Pancreas (tissue), 10 donors: ENCODE measurements around the gene PRDM11. TPM values are rescaled to one million over a fixed set of nuclear protein-coding genes. Genes with fewer than 3 reads are reported as not detected.

Source experiments
- ATAC-seq, 4 donors: fragments of 200-7000 bp; cut with Tn5 transposase; one replicate each; pipeline versions ENCODE4 v1.8.0 to v1.9.1; 2020; ENCODE audit warnings: mild to moderate bottlenecking in 4 of 4, moderate library complexity in 4 of 4
- DNase-seq, 6 donors: peaks; one replicate each; pipeline ENCODE4 v3.0.0-alpha.2; 2020
- FAIRE-seq: peaks from 2 replicates; lab custom pipeline; 2012; peaks lifted over from hg19 to GRCh38; lab: Jason Lieb, UNC
- H3K27ac ChIP-seq, 4 donors: fragments of 200-600 bp; sonication (generic); 1 replicate in 3 of 4; 2 replicates in 1 of 4; pipeline versions ENCODE4 v1.5.0 to v1.8.0; 2020
- H3K27me3 ChIP-seq, 4 donors: fragments of 200-600 bp; one replicate each; pipeline ENCODE4 v1.8.0; 2021
- H3K36me3 ChIP-seq, 3 donors: fragments of 200-600 bp; sonication (generic) in 1 of 3; one replicate each; pipeline versions ENCODE4 v1.5.0 to v1.8.0; 2020 to 2021
- H3K4me1 ChIP-seq, 3 donors: fragments of 200-600 bp; one replicate each; pipeline ENCODE4 v1.8.0; 2021
- H3K4me3 ChIP-seq, 4 donors: fragments of 200-600 bp; sonication (generic) in 2 of 4; one replicate each; pipeline versions ENCODE4 v1.5.0 to v1.8.0; 2020 to 2021
- H3K9me3 ChIP-seq, 4 donors: fragments of 200-600 bp; one replicate each; pipeline ENCODE4 v1.8.0; 2021
- CTCF ChIP-seq, 4 donors: fragments of 200-600 bp; sonication (generic) in 3 of 4; IDR thresholded peaks; one replicate each; pipeline versions ENCODE4 v1.5.0 to v1.8.0; 2021; ENCODE audit warnings: antibody characterized with exemption in 4 of 4
- WGBS, 2 donors: extraction: QIAGEN DNeasy Blood & Tissue Kit; methylation state at CpG; one replicate each; pipeline ENCODE4 v1.1.7; 2013; 5-methylcytosine and 5-hydroxymethylcytosine counted together
- intact Hi-C, 3 donors: fragments of 100-400 bp; cut with DNase I; formaldehyde crosslinking; loops; one replicate each; pipeline versions ENCODE4 v1.11.1 to v1.14.2; 2022
- polyA plus RNA-seq, 2 donors: library from polyadenylated mRNA; stranded (reverse); fragments of 200-250 nt; gene quantifications; one replicate each; pipeline ENCODE4 v1.2.3, GENCODE V29; 2013
- total RNA-seq, 6 donors: library from RNA; stranded (reverse); fragmentation: NEBNext Ultra II Directional in 4 of 6; extraction: Animal tissue kit (Norgen Biotek cat#: 25700) in 4 of 6; gene quantifications; one replicate each; pipeline versions ENCODE4 v1.2.1 to v1.2.4, GENCODE V29; 2021 to 2023
- donor health status: healthy with polysubstance abuse.
- donor health status: DM: no; HTN: no; CAD: no; lungs with moderate emphysema.
- donor health status: DM: no; HTN: no; CAD: no.
- donor health status: control.
- donor health status: control.
- donor health status: Bipolar disorder and iron deficiency.
- donor health status: DM: yes; HTN: yes; CAD: no.
- donor health status: DM: no; HTN: no; CAD: no.
- donor health status: DM: no; HTN: no; CAD: no.
- donor health status: DM: yes; HTN: yes; CAD: no.

PRDM11 gene
- total and polyA plus RNA-seq, 8 donors: 3.0 to 8.5 (median 6.4) TPM

GRCh38 chr11:45250035-45250718, 103.7 kb downstream of the PRDM11 start:
- H3K36me3 ChIP-seq: no peaks in the 10 kb centered on the region
- peak in 2 of 4 donors; percentile 35 to 39 for ATAC-seq

GRCh38 chr11:45252134-45252856, 105.9 kb downstream of the PRDM11 start:
- no peak for FAIRE-seq
- DNase-seq: peak; percentile 46 to 85 (median 74)
- ATAC-seq: peak; percentile 89 to 99 (median 92)
- WGBS, 2 donors: 39 to 46% methylated on average over 22 of the region's 22 CpGs
- H3K4me3 ChIP-seq: no peak overlapping the region
- TF ChIP-seq CTCF (IDR thresholded peaks at IDR 0.05): peak; percentile 38 to 60 (median 50)
- H3K9me3 ChIP-seq: no peaks in the 10 kb centered on the region
- no peak overlapping the region for H3K27ac ChIP-seq
- H3K4me1 ChIP-seq: no peaks in the 10 kb centered on the region
- no peaks in the 10 kb centered on the region for H3K36me3 ChIP-seq
- H3K27me3 ChIP-seq: no peaks in the 10 kb centered on the region
- intact Hi-C loops: no loop called here

More at GRCh38 chr11:45250035-45250718, 103.7 kb downstream of the PRDM11 start:
- no peak for DNase-seq
- intact Hi-C loops: no loop called here
- no peaks in the 10 kb centered on the region for H3K4me1 ChIP-seq
- H3K27ac ChIP-seq: no peak overlapping the region
- no peak for FAIRE-seq
- H3K9me3 ChIP-seq: no peaks in the 10 kb centered on the region
- no peak for TF ChIP-seq CTCF (IDR thresholded peaks at IDR 0.05)
- H3K27me3 ChIP-seq: no peaks in the 10 kb centered on the region
- H3K4me3 ChIP-seq: no peak overlapping the region
- WGBS, 2 donors: 45 to 48% methylated on average over 3 of the region's 3 CpGs

GRCh38 chr11:45252877-45253276, 106.4 kb downstream of the PRDM11 start:
- no peak overlapping the region for H3K27ac ChIP-seq
- no peak for ATAC-seq

GRCh38 chr11:45253640-45254039, 107.2 kb downstream of the PRDM11 start:
- no peaks in the 10 kb centered on the region for H3K36me3 ChIP-seq
- no peak overlapping the region for H3K27ac ChIP-seq
- ATAC-seq (no peak), DNase-seq (no peak), FAIRE-seq (no peak)
- H3K27me3 ChIP-seq: no peaks in the 10 kb centered on the region
- no peak overlapping the region for H3K4me3 ChIP-seq
- H3K4me1 ChIP-seq: no peaks in the 10 kb centered on the region
- no peak for TF ChIP-seq CTCF (IDR thresholded peaks at IDR 0.05)
- WGBS, 2 donors: 77 to 78% methylated on average over 9 of the region's 9 CpGs
- H3K9me3 ChIP-seq: no peaks in the 10 kb centered on the region
- intact Hi-C loops: no loop called here

More at GRCh38 chr11:45252877-45253276, 106.4 kb downstream of the PRDM11 start:
- TF ChIP-seq CTCF (IDR thresholded peaks at IDR 0.05): no peak
- 49 to 56% methylated on average over 3 of the region's 3 CpGs for WGBS, 2 donors
- H3K4me1 ChIP-seq: no peaks in the 10 kb centered on the region
- DNase-seq: no peak
- no peak overlapping the region for H3K4me3 ChIP-seq
- H3K27me3 ChIP-seq: no peaks in the 10 kb centered on the region
- intact Hi-C loops: no loop called here
- FAIRE-seq: no peak
- H3K36me3 ChIP-seq: no peaks in the 10 kb centered on the region
- no peaks in the 10 kb centered on the region for H3K9me3 ChIP-seq

- H3K36me3 ChIP-seq: no peaks in the 10 kb centered on the region
- H3K4me1 ChIP-seq: no peaks in the 10 kb centered on the region
- no peak for TF ChIP-seq CTCF (IDR thresholded peaks at IDR 0.05)
- ATAC-seq (no peak), DNase-seq (no peak), FAIRE-seq (no peak)
- no peak overlapping the region for H3K4me3 ChIP-seq
- H3K27ac ChIP-seq: no peak overlapping the region
- intact Hi-C loops: no loop called here
- WGBS, 2 donors: 66 to 79% methylated on average over 4 of the region's 4 CpGs
- no peaks in the 10 kb centered on the region for H3K27me3 ChIP-seq
- no peaks in the 10 kb centered on the region for H3K9me3 ChIP-seq
Observed at GRCh38 chr11:45254070-45254469, 107.6 kb downstream of the PRDM11 start.
